Suprapubic skin (tissue), 4 donors: ENCODE measurements around the gene LHPP. TPM values are rescaled to one million over a fixed set of nuclear protein-coding genes. Genes with fewer than 3 reads are reported as not detected.

Experiments
- DNase-seq, 2 donors: peaks; one replicate each; pipeline ENCODE4 v3.0.0-alpha.2; 2019; ENCODE audit warnings: low spot score in 2 of 2
- H3K27ac ChIP-seq: fragments of 200-600 bp; sonication (generic); one replicate; pipeline ENCODE4 v1.5.1; 2019
- H3K27me3 ChIP-seq: fragments of 200-600 bp; sonication (generic); one replicate; pipeline ENCODE4 v1.5.1; 2019
- H3K36me3 ChIP-seq: fragments of 200-600 bp; sonication (generic); one replicate; pipeline ENCODE4 v1.5.1; 2019
- H3K4me1 ChIP-seq: fragments of 200-600 bp; sonication (generic); one replicate; pipeline ENCODE4 v1.5.1; 2019
- H3K4me3 ChIP-seq: fragments of 200-600 bp; sonication (generic); one replicate; pipeline ENCODE4 v1.5.1; 2019; ENCODE audit warnings: mild to moderate bottlenecking
- H3K9me3 ChIP-seq: fragments of 200-600 bp; sonication (generic); one replicate; pipeline ENCODE4 v1.5.1; 2019
- CTCF ChIP-seq, 2 donors: fragments of 200-600 bp in 1 of 2; fragments of 450-650 bp in 1 of 2; sonication (generic) in 1 of 2; IDR thresholded peaks; one replicate each; pipeline ENCODE4 v1.5.1; 2016 to 2019; ENCODE audit warnings: antibody characterized with exemption in 2 of 2, mild to moderate bottlenecking in 1 of 2, moderate library complexity in 1 of 2
- EP300 ChIP-seq: sonication (generic); formaldehyde crosslinking; IDR thresholded peaks from one replicate; pipeline ENCODE4 v1.6.1; 2017; ENCODE audit warnings: antibody characterized with exemption
- POLR2A ChIP-seq, 2 donors: fragments of 450-650 bp; IDR thresholded peaks; one replicate each; pipeline ENCODE4 v1.6.1; 2017; ENCODE audit warnings: antibody characterized with exemption in 2 of 2, mild to moderate bottlenecking in 2 of 2, moderate library complexity in 2 of 2
- POLR2AphosphoS5 ChIP-seq, 3 donors: sonication (generic); formaldehyde crosslinking; IDR thresholded peaks; one replicate each; pipeline ENCODE4 v1.6.1; 2017; ENCODE audit warnings: antibody characterized with exemption in 3 of 3
- WGBS: methylation state at CpG from one replicate; pipeline ENCODE4 v1.1.5; 2018; 5-methylcytosine and 5-hydroxymethylcytosine counted together
- total RNA-seq, 4 donors: library from RNA; depleted of rRNA; stranded (reverse); fragments of >200 nt; gene quantifications; one replicate each; pipeline ENCODE4 v1.1.0, GENCODE V29; 2016

The LHPP gene
- total RNA-seq, 4 donors from 2014 or later = 14.4 to 22.6 (median 15.3) TPM

- Histone ChIP-seq H3K9me3 (peaks cover 4% of the 10 kb centered on the region), H3K27ac (no peak overlapping the region), H3K4me1 (no peaks in the 10 kb centered on the region), H3K27me3 (no peaks in the 10 kb centered on the region), H3K36me3 (no peaks in the 10 kb centered on the region), H3K4me3 (no peak overlapping the region)
- no peak for DNase-seq
- WGBS = 92% methylated on average over 11 of the region's 18 CpGs
- TF ChIP-seq POLR2A (IDR thresholded peaks at IDR 0.05) (no peak), EP300 (no peak), CTCF (IDR thresholded peaks at IDR 0.05) (no peak), POLR2AphosphoS5 (IDR thresholded peaks at IDR 0.05) (no peak)
Measured at GRCh38 chr10:124596116-124596785, 134.6 kb downstream of the LHPP start.

- Histone ChIP-seq H3K4me1 (no peaks in the 10 kb centered on the region), H3K27ac (no peak overlapping the region), H3K9me3 (no peaks in the 10 kb centered on the region), H3K4me3 (no peak overlapping the region), H3K36me3 (no peaks in the 10 kb centered on the region), H3K27me3 (no peaks in the 10 kb centered on the region)
- 73% methylated on average over 21 of the region's 21 CpGs for WGBS
- TF ChIP-seq POLR2A (IDR thresholded peaks at IDR 0.05) (no peak), CTCF (IDR thresholded peaks at IDR 0.05) (no peak), EP300 (no peak), POLR2AphosphoS5 (IDR thresholded peaks at IDR 0.05) (no peak)
- no peak for DNase-seq
Measured at GRCh38 chr10:124596962-124597845, 135.6 kb downstream of the LHPP start.

- whole genome bisulfite sequencing = 84% methylated on average over 8 of the region's 10 CpGs
- no peaks in the 10 kb centered on the region for H3K36me3 ChIP-seq
- no peaks in the 10 kb centered on the region for H3K27me3 ChIP-seq
- no peak overlapping the region for H3K27ac ChIP-seq
- H3K9me3 ChIP-seq = no peaks in the 10 kb centered on the region
- no peak for TF ChIP-seq POLR2A (IDR thresholded peaks at IDR 0.05)
- no peak for TF ChIP-seq CTCF (IDR thresholded peaks at IDR 0.05)
- no peak for TF ChIP-seq POLR2AphosphoS5 (IDR thresholded peaks at IDR 0.05)
- TF ChIP-seq EP300 = no peak
- DNase-seq = no peak
- H3K4me1 ChIP-seq = no peaks in the 10 kb centered on the region
- H3K4me3 ChIP-seq = no peak overlapping the region
Measured at GRCh38 chr10:124597846-124598165, 136.2 kb downstream of the LHPP start.

- no peak for DNase-seq
- Histone ChIP-seq H3K27ac (no peak overlapping the region), H3K4me1 (no peaks in the 10 kb centered on the region), H3K4me3 (no peak overlapping the region), H3K27me3 (no peaks in the 10 kb centered on the region), H3K36me3 (no peaks in the 10 kb centered on the region), H3K9me3 (no peaks in the 10 kb centered on the region)
- WGBS = 100% methylated on average over 2 of the region's 6 CpGs
- TF ChIP-seq CTCF (IDR thresholded peaks at IDR 0.05) (no peak), POLR2AphosphoS5 (IDR thresholded peaks at IDR 0.05) (no peak), EP300 (no peak), POLR2A (IDR thresholded peaks at IDR 0.05) (no peak)
Measured at GRCh38 chr10:124598196-124598595, 136.6 kb downstream of the LHPP start.

- H3K4me3 ChIP-seq = no peak overlapping the region
- no peaks in the 10 kb centered on the region for H3K27me3 ChIP-seq
- WGBS = 94% methylated on average over 13 of the region's 13 CpGs
Measured at GRCh38 chr10:124598773-124599587, 137.4 kb downstream of the LHPP start.

More at GRCh38 chr10:124598773-124599587, 137.4 kb downstream of the LHPP start:
- no peaks in the 10 kb centered on the region for H3K4me1 ChIP-seq
- TF ChIP-seq POLR2AphosphoS5 (IDR thresholded peaks at IDR 0.05) (no peak), POLR2A (IDR thresholded peaks at IDR 0.05) (no peak)
- H3K36me3 ChIP-seq = no peaks in the 10 kb centered on the region
- no peak for DNase-seq
- H3K9me3 ChIP-seq = no peaks in the 10 kb centered on the region
- no peak overlapping the region for H3K27ac ChIP-seq
